Daoy (cell line): ENCODE measurements around the gene KCTD5. TPM values are rescaled to one million over a fixed set of nuclear protein-coding genes. Genes with fewer than 3 reads are reported as not detected.
"Not testable (repeated sequence)": the region's sequence is repeated elsewhere in the genome, so short reads cannot be mapped to it uniquely, and the experiment has no call there.

Experiments used
- DNase-seq: peaks from one replicate; pipeline ENCODE4 v3.0.0-alpha.2; 2015; ENCODE audit warnings: low read depth
- total RNA-seq: library from RNA; depleted of rRNA; stranded (reverse); fragments of >200 nt; shearing (Covaris generic); gene quantifications from 2 replicates; pipeline ENCODE4 v1.2.3, GENCODE V29; 2014

Gene KCTD5
- total RNA-seq, 1 experiment from 2014 or later: 27.4 TPM

DNA sequence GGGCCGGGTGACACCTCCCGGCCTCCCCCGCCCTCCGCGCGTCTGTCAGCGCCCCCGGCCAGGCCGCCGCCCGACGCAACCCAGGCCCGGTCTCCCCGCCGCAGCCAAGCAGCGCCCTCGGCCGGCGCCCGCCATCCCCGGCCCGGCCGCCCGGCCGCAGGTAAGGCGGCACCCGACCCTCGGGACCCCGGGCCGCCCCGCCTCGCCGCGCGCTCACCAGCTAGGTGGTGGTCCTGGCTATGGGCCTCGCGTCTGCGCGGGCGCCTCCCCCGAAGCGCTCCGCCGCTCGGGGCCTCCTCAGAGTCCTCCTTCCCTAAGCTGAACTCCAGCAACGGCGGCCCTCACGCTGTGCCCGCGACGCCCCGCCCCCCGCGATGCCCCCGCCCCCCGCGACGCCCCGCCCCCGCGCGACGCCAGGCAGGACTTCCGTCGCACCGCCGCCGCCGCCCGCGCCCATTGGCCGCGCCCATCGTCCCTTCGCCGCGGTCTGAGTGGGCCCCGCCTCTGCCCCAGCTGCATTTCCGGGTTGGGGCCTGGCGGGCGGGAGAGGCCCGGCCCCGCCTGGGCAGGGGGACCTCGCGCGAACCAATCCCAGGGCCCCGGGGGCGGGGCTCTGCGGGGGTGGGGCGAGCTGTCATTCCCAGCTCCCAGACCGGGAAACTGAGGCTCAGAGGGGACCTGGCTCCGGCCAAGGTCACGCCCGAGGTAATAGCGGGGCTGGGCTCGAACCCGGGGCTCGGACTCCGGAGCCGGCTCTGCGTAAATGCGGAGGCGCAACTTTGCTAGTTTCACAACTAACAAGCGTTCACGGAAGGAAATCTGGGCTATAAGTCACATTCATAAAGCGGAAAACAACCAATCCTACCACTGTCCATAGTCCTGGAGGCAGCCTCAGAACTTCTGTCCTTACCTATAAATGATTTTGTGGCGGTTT is 9.0 kb upstream of the KCTD5 start:
- peak; percentile 97 for DNase-seq

DNA sequence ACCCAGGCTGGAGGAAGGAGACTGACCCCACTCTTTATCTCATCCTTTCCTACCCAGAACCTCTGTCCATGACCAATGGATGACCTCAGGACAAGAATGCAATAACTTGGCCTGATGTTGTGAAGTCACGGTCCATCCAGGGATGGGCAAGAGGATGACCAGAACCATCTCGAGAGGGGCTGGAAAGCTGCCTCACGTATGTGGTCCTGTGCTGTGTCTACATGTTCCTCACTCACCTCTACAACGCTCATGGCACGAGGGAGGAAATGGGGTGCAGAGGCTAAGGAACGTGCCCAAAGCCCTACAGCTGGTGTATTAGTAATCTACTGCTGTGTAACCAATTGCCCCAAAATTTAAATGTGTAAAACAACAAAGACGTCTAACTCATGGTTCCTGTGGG is 7.3 kb upstream of the KCTD5 start:
- no peak for DNase-seq

DNA sequence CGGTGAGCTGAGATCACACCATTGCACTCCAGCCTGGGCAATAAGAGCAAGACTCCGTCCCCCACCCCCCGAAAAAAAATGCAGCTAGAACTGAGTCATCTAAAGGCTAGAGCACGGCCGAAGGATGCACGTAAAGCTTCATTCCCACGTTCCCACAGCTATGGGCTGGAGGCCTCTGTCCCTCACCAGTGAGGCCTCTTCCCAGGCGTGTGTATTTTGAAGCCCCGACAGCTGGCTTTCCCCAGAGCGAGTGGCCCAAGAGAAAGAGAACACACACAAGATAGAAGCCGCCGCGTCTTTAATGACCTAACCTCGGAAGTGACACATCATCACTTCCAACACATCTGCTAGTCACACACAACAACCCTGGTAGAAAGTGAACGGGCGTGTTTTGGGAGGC is 6.6 kb upstream of the KCTD5 start:
- DNase-seq: peak; percentile 62

DNA sequence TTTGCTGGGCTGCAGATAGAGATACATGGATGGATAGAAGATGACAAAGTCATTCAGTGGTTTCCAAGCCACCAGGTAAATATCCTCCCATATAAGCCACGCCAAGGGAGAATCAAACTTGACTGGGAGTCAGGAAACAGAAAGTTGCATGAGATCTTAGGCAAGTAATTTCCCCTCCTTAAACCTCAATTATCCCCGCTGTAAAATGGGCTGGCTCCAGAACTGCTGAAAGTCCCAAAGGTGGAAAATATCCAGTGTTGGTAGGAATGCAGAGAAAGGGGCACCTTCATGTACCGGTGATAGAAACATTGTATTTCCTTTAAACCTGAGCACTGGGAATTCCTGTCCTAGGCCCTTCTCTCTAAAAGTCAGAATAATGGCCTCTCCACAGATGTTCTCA is 5.4 kb upstream of the KCTD5 start:
- not testable (repeated sequence) for DNase-seq

DNA sequence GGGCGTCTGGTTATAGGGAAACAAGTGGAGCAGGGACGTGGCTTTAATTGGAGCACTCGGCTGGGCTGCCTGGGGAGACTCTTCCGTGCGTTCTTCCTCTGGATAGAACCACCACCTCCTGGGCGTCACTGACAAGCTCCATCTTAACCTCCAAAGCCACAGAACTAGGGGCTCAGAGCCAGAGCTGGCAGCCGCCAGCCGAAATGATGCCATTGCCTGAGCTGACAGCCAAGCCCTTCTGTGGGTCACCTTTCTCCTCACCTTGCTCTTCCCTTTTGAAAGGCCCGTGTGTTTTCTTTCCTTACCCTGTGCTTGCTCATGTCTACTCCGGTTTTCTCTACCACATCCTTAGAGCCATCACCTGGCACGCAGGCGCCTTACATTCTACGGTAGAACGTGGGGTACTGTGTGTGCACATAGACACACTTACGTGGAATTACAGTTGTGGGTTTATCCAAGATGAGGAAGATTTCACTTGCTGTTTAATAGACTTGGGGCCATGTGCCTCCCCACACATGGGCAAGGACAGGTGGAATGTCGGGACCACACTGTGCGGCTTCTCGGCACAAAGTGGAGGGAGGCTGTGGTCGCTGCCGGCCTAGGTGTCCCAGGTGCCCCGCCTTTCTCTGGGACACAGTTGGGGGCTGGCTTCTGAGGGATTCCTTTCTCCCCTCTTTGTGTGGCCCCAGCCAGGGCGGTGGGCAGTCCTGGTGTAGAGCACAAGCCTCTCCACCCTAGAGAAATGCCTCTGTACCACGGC is 3.9 kb upstream of the KCTD5 start:
- not testable (repeated sequence) for DNase-seq

DNA sequence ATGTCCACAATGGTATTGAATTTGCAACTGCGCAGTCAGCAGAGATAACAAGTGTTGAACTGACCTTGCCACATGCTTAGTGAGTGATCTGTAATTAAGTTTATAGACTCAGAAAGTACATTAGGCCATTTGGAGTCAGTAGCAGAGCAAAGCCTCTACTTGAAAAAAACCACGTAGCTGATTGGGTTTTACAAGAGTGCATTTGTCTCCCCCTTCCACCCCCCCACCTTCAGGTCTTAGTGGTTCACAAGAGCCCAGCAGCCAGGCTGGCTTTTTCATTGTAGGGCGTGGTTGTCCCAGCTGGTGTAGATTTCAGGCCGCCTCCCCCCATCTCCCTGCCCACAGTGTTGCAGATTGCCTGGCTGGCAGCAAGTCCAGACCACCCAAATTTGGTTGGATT is 2.4 kb upstream of the KCTD5 start:
- DNase-seq: not testable (repeated sequence)

DNA sequence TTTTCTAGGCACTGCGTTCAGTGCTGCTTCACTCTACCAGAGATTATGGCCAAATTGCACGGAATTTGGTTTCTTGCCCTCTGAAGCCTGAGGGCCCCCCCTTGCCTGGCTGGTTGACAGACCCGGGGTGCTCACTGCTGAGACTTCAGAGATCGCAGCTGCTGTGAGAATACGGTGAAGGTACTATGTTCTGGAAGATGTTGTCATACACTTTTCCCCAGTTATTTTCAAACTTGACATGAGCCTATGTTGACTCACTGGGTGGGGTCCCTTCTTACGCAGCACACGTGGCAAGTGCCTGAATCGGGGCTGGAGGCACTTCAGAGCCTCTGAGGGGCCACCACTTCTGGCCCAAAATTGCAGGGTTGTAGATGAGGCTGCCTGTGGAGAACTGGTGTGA is 2.0 kb upstream of the KCTD5 start:
- peak; percentile 39 for DNase-seq

DNA sequence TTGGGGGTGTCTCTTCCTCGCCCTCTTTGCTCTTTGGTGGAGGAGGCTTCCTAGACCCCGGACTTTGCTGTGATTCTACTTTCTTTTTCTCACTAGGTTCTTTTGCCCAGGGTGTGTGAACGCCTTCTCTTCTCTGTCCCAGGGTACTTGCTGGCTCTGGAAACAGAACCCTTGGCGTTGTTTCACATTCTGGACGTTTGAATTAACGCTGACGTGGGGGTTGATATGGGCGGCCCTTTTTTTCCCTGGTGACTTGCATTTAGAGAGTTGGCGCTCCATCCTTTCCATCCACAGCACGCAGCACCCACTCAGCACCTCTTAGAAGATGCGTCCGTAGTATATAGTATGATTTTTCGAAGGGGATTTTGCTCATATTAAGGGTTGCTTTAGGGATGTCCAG is 718 bp downstream of the KCTD5 start:
- DNase-seq: not testable (repeated sequence)

DNA sequence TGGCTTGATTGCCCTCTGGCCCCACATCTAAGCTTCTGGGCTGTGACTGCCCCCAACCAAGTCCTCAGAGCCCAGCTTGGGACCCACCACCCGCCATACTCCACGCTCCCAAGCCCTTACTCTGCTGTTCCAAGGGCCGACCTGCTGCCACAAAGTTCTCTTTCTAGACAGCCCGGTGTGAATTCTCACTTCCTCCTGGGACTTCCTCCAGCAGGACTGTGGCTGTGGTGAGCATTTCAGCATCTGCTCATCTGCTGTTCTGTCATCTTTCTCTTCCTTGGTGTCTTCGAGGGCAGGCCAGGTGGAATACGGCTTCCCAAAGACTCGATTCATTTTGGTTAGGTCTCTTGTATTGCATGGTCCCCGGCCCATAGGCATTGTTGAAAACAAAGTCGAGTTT is 3.8 kb downstream of the KCTD5 start:
- DNase-seq: not testable (repeated sequence)

DNA sequence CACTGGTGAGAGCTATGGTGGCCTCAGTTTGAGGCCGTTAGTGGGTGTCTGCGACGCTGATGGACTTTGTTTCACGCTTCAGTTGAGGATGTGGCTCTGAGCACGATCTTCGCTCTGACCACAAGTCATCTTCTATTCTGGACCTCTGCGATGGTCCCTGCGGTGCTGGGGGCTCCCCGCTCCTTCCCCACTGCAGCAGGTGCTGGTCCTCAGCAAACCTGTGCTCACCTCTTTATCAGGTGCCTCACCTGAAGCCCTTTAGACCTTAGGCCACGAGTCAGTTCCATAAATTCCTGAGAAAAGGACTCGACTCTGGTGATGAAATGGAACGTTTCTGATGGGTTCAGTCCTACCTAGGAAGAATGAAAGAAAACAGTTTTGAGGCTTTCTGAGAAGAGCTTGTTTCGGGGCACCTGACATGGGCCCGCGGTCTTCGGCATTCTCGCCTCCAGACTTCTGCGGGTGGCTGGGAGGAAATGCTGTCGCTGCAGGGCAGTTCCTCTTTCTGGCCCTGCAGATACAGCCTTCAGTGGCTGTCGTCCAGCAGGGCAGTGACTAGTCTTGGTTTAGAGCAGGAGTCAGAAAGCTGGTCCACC is 4.7 kb downstream of the KCTD5 start:
- DNase-seq: no peak

DNA sequence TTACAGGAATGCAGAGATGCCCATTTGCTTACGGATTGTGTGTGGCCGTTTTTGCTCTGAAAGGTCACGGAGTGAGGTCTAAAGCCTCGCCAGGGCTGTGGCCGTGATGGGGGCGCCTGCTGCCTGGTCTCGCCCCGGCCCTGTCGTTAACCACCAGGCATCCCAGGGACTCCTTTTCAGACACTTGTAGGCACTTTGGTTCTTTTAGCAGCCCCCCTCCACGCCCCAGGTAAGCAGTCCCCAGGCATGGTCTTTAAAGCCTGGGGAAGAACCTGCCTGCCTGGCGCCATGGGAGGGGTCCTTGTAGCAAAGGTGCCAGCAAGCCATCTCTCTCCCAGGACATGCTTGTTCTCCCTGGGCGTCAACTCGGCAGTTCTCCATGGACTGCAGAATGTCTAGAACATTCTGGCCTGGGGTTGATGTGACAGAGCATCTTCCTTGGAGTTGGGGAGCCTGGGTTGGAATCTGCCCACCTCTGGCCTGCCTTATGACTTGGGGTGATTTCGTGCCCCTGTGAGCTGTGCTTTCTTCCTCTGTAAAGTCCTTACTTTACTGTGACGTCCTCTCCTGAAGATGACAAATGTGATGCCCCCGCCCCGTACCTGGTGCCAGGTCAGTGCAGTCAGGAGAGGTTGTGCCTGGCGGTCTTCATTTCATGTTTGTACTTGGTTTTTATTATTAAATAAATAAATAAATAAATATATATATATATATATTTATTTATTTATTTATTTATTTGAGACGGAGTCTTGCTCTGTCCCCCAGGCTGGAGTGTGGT is 5.4 kb downstream of the KCTD5 start:
- no peak for DNase-seq

DNA sequence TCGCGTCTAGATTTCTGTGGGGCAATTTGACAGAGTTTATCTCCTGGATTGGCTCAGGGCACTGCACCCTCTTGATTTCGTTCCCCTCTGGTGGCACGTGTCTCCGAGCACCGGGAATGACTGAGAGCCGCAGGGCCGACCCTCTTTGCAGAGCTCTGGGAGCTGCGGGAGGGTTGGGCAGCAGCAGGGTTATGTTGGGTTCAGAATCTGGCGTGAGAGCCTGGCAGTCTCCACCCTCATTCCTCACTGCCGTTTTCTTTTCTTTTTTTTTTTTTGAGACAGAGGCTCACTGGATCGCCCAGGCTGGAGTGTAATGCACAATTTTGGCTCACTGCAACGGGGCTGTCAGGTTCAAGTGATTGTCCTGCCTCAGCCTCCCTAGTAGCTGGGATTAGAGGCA is 7.1 kb downstream of the KCTD5 start:
- DNase-seq: not testable (repeated sequence)

DNA sequence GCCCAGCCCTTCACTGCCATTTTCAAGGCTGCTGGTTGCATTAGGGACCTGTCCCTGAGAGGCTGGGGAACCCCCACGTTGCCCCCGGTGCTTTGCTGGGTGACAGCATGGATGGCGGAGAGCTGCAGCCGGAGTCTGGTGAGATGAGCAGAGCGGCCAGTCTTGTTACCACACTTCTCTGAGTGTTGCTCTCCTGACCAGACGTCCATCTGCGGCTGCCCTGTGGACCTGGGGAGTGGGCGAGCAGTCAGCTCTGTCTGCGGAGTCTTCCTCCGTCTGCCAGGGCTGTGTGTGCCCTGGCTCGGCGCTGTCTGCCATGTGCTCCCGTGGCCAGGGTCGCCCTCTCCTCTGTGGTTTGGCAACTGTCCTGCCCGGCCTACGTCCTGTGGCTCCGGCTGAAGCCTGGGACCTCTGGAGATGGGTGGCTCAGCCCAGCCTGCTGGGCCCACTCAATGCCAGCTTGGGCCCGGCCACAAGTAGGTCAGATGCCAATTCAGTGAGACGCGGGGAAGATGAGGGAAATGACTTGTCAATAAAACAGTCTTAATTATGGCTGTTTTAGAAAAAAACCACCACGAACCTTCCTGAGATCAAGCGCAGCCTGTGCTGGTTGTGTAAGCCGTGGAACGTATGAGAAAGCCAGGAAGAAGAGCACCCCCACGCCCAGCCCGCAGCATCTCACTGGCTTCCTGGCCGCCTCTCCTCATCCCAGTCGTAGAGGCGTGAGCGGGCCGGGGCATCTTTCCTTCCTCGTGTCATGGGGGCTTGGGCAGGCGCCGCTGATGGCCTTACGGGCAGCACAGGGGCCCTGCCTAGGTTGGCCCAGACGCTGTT is 7.9 kb downstream of the KCTD5 start:
- no peak for DNase-seq

DNA sequence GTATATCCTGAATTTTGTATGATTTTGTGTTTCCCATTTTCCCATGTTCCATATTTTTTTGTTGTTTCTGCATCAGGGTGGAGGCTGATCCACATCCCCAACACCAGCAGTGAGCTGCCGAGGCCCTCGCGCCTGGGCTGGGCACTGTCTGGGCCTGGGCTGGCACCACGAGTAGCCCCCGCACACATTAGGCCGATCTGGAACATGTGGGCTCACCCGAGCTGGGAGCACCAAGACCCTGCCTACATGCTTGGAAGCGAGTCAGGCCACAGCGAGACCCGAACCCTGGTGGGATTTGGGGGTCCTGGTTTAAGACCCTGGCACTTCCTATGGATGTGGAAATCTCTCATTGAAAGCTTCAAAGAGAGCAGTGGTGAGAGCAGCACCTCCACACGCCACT is 8.5 kb downstream of the KCTD5 start:
- no peak for DNase-seq

DNA sequence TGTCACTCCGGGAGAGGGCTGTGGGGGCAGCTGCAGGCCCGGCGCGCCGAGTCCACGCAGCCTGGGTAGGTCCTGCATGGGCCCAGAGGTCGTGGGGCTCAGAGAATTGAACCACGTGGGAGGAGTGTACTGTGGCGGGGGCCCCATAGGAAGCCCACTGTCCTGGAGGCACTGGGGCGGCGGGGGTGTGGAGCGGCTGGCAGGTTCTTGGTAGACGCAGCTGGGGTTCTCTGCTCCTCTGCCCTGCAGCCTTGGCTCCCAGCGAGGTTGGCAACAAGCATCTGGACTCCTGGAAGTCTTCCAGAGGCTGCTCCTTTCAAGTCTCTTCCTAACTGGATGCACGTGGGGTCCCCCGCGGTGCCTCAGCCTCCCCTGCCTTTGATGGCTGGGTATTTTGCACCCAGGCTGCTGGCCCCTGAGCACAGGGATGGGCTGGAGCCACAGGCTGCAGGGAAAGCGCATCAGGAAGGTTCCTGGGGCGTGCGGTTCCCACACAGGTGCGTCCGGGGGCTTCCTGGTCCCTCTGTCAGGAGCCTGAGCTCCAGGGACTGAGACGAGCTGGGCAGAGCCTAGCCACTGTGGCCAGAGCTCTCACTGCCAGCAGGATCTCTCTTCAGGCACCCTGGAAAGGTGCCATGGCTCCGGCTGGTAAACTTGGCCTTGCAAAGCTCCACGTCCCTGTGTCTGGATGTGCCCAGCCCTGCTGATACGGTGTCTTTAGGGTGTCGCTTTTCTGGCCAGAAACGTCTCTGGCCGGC is 9.3 kb downstream of the KCTD5 start:
- DNase-seq: no peak

DNA sequence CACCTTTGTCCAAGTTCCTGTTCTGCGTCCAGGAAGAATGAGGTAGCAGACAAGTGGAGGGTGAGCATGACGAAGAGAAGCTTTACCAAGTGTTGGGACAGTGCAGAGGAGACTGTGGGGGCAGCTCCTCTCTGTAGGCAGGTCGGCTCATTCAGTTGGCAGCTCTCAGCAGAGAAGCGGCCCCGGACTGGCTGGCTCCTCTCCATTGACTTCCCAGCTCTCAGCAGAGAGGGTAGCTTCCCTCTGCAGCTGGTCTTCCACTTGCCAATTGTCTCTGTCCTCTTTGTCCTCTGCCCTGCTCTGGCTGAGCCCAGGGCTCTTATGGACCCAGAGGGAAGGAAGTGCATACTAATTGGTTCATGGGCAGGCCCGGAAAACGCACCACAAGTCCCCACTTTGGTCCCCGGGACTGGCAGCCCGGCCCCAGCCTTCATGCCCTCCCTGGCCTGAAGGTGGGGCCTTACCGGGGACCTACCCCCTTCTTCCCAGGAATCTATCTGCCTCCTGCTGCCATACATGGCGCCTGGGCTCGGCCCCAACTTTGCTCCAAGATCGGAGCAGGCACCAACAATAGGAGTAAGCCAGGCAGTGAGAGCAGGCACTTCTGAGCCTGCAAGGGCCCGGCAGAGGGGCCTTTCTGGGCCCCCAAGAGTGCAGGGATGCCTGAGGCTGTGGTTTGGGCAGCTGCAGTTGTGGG is 10.1 kb downstream of the KCTD5 start:
- no peak for DNase-seq

DNA sequence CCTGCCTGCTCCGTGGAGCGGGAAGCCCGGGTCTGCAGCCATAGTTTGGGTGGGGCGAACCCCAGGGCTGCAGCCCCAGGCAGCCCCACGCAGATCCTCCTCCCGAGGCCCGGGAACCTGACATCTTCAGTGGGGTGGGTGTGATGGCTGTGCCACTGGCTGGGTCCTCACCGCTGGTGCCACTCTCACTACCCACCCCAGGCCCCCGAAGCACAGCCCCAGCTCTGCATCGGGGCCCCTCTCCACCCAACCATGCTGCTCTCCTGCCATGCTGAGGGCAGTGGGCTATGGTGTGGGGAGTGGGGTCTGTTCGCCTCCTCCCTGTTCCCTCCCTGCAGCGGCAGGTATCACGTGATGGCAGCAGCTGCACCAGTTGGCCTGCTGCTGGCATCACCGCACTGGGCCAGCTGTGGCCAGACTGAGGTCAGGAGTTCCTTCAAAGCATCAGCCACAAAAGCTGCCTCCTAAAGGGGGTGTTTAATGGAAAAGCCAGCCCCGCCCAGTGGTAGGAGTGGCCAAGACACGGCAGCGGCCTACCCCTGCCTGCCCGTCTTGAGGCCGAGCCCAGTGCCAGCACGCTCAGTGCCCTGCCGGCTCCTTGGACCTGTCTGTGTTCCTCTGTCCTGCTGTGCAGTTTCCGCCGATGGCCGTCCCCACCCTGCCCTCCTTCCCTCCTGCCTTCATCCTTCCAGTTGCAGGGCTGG is 10.8 kb downstream of the KCTD5 start:
- no peak for DNase-seq

DNA sequence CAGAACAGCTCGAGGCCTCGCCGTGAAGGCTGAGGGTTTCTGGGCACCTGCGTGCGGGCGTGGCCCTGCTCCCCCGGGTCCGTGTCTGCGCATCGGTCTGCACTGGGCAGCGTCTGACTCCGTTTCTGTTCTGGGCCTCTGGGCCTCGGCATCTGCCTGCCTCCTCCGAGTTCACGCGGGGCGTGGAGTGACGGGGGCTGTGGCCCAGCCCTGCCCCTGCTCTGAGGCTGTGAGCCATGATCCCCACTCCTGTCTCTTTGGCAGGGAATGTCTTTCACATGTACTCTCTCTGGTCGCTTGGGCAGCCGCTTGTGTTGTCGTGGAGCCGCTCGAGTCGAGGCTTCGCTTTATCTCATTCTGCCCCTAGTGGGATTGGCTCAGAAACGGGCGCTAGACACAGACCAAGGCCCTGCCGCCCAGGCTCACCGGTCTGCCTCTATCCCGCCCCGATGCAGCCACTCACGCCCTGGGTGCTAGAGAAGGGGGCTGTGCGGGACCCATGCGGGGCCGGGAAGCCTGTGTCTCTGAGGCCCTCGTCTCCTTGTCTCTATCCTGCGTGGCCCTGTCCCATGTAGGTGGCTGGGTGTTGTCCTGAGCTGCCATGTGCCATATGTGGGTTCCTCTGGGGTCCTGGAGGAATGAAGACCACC is 14.4 kb downstream of the KCTD5 start:
- not testable (repeated sequence) for DNase-seq
